C4-2B (cell line): Measurements from ENCODE around the gene DGKQ.

Experiments
- CTCF ChIP-seq: fragments of 450-650 bp; conservative IDR thresholded peaks from 2 replicates; pipeline ENCODE4 v1.5.1; 2017; ENCODE audit warnings: mild to moderate bottlenecking
- ZFX ChIP-seq: fragments of 450-650 bp; IDR thresholded peaks from 2 replicates; pipeline ENCODE4 v1.6.1; 2017

- TF ChIP-seq CTCF (no peak; the same call in 1 of the 2 replicates), ZFX (no peak)
Measured at GRCh38 chr4:1009542-1010394, 36.4 kb upstream of the DGKQ start.
